HPDE6-E6E7 (cell line): ENCODE measurements around the gene RBFOX2.
A peak's percentile ranks its signal among the peaks of the same experiment; 100 is the strongest.
"Not testable (repeated sequence)": the region's sequence is repeated elsewhere in the genome, so short reads cannot be mapped to it uniquely, and the experiment has no call there.

ENCODE experiments used
- DNase-seq: peaks from one replicate; pipeline ENCODE4 v3.0.0; 2011; ENCODE audit warnings: missing footprints; ENCODE audit errors: extremely low spot score

The RBFOX2 gene, protein sequence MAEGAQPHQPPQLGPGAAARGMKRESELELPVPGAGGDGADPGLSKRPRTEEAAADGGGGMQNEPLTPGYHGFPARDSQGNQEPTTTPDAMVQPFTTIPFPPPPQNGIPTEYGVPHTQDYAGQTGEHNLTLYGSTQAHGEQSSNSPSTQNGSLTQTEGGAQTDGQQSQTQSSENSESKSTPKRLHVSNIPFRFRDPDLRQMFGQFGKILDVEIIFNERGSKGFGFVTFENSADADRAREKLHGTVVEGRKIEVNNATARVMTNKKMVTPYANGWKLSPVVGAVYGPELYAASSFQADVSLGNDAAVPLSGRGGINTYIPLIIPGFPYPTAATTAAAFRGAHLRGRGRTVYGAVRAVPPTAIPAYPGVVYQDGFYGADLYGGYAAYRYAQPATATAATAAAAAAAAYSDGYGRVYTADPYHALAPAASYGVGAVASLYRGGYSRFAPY

DNA sequence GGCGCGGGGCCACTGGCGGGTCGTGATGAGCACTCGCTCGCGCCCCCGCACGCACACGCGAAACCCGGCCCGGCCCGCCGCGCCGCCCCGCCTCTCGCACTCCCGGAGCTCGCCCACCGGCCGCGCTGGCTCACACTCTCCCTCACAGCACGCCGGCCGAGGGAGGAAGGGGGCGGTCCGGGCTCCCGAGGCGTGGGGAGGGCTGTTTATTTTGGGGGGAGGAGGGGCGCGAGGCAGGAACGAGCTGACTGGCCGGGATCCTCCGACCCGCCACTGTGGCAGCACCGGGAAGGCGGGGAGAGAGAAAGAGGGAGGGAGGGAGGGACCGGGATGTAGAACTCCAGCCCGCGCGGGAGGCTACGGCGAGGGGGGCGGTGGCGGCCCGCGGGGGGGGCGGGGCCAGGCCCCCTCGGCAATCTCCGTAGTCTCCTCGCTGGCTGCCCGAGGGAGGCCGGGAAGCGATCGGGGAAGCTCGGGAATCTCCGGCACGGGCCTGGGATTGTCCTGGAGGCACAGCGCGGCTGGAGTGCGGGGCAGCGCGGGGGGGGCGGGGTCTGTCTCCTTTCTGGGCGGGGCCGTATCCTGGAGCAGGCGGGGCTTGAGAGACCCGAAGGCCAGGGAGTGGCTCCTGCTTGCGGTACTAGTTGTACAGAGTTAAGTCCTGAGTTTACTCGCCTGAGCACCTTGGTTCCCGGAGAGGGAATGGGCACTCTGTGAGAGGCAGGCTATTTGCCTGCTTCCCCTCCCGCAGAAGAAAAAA lies at the start of gene RBFOX2:
TSS of gene RBFOX2 (minus strand) at position 179 of the 760 bp plus-strand sequence. CDS start 399 bp downstream, outside the sequence.
- peak; percentile 88 for DNase-seq

DNA sequence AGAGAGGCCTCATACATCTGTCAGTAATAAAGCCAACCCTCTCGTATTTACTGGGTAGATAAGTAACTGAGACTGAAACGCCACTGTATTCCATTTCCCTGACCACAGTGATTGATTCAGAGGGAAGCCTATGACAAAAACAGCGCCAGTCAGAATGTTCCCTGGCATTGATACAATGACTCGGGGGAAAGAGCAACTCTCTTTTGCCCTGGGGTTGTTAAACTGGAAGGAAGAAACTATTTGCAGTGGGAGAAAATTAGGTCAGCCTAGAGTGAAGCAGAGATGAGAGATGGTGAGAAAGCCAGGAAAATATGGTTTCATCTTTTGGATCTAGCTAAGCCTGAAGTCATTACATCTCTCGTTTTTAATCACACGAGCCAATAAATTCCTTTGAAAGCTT lies 48.6 kb upstream of the RBFOX2 start:
- DNase-seq, result no peak

DNA sequence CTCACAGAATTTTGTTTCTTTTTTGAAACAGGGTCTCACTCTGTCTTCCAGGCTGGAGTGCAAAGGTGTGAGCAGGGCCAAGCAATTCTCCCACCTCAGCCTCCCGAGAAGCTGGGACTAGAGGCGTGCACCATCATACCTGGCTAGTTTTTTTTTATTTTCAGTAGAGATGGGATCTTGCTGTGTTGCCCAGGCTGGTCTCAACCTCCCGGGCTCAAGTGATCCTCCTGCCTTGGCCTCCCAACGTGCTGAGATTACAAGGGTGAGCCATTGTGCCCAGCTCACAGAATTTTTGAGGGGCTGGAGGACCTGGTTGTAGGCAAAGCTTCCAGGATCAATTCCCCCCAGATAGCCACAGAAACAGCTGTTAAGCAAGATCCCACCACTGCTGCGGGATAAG lies 47.1 kb upstream of the RBFOX2 start:
- DNase-seq, result no peak

DNA sequence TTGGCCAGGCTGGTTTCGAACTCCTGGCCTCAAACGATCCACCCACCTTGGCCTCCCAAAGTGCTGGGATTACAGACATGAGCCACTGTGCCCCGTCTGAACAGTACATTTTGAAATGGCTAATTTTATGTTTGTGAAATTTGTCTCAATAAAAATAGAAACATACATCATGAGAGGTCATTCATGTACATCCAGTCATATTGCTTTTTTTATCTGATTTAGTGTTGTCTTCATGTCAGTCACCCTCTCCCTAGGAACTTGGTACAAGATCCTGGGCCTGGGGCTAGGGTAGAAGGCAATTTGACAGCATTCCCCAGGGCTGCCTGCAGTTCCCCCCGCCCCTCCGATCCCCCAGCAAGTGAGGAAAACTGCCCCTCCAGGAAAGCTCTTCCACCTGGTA lies 46.6 kb upstream of the RBFOX2 start:
- DNase-seq, result no peak

DNA sequence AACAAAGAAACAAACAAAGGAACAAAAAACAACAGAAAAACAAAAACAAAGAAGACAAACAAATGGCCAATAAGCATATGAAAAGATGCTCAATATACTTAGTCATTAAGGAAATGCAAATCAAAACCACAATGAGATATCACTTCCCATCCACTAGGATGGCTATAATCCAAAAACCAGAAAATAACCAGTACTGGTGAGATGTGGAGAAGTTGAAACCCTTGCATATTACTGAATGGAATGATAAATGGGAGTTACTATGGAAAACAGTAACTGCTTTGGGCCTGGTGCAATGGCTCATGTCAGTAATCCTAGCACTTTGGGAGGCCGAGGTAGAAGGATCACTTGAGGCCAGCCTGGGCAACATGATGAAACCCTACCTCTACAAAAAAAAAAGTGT lies 44.9 kb upstream of the RBFOX2 start:
- DNase-seq, result no peak

DNA sequence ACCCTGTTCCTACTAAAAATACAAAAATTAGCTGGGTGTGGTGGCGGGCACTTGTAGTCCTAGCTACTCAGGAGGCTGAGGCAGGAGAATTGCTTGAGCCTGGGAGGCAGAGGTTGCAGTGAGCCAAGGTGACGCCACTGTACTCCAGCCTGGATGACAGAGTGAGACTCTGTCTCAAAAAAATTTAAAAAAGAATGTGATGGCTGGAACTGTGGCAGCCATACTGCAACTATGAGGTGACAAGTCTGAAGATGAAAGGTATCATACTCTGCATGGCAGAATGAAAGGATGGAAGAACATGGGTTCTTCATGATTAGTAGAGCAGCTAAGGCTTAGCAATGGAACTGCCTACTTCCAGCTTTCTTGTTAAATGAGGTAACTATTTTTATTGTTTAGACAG lies 42.0 kb upstream of the RBFOX2 start:
- DNase-seq, result not testable (repeated sequence)

DNA sequence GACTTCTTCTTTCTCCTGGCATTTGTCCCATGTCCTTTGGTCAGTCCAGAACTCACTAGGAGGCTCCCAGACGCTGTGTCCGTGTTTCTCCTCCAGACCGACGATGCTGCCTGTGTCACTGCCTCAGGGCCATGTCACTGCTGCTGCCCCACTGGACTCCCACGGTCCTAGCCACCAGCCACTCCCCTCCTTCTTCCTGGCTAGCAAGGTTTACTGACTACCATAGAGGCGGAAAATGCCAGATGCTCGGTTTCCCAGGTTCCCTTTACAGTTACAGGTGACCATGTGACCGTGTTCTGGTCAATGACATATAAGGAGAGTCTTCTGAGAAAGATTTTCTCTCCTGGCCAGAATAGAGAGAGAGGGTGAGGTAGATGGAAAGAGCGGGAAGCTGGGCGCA lies 40.7 kb upstream of the RBFOX2 start:
- DNase-seq, result no peak

DNA sequence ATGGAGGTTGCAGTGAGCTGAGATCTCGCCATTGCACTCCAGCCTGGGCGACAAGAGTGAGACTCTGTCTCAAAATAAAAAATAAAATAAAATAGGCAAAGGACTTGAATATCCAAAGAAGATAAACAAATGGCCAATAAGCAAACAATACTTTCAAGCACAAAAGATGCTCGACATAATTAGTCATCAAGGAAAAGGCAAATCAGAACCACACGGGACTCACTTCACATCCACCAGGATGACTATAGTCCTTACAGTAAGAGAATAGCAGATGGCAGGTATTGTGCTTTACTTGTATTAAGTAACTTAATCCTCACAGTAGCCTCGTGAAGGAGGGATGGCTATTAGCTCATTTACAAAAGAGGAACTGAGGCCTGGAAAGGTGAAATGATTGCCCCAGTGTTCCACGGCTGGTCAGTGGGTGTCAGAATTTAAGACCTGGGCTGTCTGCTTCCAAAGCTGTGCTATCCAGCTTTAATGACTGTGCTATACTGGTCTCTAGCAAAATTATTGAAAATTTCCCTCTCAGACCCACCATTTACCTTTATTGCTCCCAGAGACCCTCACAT lies 40.2 kb upstream of the RBFOX2 start:
- no peak for DNase-seq

DNA sequence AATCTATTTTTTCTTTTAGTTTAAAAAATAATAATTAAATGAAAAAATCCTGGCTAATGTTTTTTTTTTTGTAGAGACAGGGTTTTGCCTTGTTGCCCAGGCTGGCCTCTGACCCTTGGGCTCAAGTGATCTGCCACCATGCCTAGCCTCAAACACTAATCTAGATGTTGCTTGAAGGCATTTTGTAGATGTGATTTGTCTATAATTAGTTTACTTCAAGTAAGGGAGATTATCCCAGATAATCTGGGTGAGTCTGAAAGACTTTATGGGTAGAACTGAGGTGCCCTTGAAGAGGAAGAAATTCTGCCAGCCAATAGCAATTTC lies 38.6 kb upstream of the RBFOX2 start:
- DNase-seq, result no peak

DNA sequence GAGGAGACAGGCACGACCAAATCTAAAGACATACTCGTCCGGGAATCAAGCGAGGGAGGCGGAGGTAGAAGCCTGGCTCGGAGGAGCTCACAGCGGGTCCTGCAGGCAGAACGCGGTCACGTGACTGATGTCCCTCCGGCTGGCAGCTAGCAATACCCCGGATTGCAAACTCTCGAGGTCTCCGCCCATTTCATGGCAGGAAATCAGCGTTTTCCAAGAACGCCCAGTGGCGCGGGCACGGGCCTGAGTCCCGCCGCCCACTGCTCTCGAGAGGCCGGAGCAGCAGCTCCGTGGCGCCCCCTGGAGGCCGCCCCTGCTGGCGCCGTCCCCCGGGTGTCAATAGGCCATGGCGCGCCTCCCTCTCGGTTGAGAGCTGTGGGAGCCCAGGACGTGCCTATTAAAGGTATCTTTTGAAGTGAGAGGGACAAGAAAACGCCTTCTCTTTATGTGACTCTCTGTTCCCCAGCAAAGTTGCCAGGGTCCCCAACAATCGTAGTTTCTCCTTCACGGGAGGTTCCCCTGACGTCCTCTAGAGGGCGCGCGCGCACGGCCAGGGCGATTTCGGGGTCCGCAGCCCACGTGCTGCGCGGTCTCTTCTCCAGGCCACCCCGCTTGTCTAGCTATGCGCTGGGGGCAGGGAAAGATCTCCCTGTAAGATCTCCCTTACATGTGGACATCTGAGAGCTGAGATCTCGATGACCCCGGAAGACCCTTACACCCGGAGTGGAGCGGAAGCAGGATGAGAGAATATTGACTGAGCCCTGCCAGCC lies 37.3 kb upstream of the RBFOX2 start:
- peak; percentile 58 for DNase-seq

DNA sequence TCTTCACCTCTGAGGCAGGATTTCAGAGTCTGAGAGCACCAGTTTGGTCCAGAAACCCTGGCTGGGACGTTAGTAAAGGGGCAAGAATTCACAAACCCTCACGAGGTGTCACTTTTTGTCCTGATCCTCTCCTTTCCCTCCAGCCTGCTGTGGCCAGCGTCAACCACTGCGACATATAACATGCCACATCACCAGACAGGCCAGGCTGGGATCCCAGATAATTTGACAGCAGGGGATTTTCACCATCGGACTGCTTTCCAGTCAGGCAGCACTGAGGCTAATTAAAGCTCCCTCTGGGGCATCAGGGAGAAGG lies 36.8 kb upstream of the RBFOX2 start:
- DNase-seq, result no peak

DNA sequence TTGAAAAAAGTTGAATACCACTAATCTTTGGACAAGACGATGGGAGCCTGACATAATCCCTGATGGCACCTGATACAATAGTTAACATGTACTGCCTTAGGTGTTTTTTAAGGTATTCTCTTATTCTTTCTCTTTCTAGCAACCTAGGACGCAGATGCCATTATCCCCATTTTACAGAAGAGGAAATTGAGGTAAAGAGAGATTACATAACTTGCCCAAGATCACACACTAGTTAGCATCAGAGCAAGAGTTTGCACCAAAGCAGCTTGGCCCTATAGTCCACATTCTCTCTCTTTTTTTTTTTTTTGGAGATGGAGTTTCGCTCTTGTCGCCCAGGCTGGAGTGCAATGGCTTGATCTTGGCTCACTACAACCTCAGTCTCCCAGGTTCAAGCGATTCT lies 35.7 kb upstream of the RBFOX2 start:
- DNase-seq, result no peak

DNA sequence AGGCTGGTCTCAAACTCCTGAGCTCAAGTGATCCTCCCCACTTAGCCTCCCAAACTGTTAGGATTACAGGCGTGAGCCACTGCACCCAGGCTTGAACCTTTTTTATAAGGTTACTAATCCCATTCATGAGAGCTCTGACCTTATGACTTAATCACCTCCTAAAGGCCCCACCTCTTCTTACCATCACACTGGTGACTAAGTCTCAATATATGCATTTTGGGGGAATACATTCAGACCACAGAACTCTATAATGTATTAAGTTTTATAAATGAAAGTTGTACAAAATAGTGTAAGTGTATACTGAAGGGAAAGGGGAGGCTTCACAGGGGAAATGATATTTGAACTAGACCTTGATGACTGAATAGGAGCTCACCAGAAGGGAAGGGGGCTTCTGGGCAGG lies 28.4 kb upstream of the RBFOX2 start:
- no peak for DNase-seq

DNA sequence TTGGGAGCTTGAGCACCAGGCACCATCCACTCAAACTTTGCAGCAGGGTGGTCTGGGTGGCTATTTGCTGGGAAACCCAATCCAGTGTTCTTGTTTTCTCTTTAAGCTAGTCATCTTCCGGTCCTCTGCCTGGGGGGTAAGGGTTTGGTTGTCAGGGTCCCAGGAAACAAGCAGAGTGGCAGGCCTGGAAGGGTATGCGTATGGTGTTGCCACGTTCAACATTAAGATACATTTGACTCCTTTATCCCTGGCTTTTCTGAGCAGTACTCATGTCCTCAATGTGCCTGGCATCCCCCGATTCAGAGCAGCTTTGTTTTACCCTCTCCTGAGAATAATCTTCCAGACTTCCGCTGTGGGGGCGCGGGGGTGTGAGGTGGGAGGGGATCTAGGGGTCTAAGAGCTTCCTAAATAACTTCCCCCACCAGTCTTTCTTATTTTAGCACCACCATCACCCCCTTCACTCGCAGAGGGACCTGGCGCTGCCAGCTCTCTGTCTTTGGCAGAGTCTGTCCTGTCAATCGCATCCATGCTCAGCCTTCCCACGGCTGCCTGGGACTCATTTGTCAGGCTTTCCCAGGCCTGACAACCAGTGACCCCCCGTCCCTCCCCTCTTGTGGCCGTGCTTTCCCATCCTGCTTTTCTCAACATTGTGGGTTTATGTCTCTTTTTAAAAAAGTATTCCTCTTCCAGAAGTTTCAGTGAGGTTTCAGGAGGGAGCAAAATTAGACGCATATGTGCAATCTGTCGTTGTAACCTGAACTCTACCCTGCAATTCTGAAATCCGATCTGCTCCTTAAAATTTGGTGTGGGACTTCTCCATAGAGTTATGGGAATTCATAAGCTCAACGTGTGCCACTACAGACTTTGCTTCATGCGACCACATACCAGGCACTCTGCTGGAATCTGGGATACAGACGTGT lies 27.0 kb upstream of the RBFOX2 start:
- DNase-seq, result no peak

DNA sequence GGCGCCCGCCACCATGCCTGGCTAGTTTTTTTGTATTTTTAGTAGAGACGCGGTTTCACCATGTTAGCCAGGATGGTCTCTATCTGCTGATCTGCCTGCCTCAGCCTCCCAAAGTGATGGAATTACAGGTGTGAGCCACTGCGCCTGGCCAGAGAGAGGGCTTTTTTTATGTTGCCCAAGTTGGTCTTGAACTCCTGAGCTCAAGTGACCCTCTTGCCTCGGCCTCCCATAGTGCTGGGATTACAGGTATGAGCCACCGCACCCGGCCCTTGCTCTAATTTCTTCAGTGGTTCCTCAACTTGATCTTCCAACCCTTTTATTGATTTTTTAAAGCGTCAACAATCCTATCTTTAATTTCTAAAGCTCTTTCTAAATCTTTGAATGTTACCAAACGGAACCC lies 25.8 kb upstream of the RBFOX2 start:
- not testable (repeated sequence) for DNase-seq

DNA sequence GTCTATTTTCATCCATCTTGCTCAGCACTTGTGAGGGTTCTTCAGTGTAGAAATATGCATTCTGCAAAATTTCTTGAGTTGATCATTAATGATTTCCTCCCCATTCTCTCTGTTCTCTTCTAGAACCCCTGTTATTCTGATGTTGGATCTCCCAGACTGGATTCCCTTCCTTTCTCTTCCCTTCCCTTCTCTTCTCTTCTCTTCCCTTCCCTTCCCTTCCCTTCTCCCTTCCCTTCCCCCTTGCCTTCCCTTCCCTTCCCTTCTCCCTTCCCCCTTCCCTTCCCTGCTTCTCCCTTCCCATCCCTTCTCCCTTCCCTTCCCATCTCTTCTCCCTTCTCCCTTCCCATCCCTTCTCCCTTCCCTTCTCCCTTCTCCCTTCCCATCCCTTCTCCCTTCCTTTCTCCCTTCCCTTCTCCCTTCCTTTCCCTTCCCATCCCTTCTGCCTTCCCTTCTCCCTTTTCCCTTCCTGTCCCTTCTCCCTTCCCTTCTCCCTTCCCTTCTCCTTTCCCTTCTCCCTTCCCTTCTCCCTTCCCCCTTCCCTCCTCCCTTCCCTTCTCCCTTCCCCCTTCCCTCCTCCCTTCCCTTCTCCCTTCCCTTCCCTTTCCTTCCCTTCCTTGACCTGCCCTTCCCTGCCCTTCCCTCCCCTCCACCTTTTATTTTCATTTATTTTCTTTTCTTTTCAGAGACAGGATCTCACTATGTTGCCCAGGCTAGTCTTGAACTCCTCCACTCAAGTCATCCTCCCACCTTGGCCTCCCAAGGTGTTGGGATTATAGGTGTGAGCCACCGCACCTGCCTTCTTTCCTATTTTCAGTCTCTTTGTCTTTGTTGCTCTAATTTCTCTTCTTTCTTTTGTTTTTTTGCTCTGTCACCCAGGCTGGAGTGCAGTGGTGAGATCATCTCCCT lies 24.9 kb upstream of the RBFOX2 start:
- no peak for DNase-seq

DNA sequence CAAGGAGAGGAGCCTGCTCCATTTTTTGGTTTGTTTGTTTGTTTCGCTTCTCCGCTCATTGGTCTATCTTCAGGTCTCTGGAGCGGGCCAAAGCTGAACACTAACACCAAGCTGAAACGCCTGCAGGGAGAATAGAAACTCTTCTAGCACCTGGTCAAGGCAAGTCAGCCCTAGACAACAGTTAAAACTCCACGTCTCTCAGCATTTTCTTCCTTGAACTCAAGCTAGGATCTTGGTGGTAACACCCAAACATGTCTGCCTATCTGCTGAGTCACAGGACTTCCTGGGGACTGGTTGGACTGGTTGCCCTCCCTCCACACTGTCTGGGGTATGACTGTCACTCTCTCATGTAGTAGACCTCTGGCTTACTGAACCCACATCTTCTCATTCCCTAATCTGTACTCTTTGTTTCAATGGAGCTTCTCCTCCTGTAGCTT lies 23.9 kb upstream of the RBFOX2 start:
- DNase-seq, result peak; percentile 91

DNA sequence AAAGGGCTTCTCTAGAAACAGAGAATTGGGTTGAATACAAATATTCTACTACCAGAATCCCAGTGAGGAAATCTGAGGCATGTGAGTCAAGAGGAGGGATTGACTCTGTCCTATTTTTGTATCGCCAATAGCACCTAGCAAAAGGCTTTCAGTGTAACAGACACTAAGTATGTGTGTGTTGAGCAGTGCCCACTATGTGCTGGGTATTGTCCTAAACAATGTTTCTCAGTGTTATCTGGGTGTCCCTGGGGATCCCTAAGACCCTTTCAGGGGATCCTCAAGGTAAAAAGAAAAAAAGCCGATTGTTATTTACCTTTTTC lies 21.0 kb upstream of the RBFOX2 start:
- DNase-seq, result no peak

DNA sequence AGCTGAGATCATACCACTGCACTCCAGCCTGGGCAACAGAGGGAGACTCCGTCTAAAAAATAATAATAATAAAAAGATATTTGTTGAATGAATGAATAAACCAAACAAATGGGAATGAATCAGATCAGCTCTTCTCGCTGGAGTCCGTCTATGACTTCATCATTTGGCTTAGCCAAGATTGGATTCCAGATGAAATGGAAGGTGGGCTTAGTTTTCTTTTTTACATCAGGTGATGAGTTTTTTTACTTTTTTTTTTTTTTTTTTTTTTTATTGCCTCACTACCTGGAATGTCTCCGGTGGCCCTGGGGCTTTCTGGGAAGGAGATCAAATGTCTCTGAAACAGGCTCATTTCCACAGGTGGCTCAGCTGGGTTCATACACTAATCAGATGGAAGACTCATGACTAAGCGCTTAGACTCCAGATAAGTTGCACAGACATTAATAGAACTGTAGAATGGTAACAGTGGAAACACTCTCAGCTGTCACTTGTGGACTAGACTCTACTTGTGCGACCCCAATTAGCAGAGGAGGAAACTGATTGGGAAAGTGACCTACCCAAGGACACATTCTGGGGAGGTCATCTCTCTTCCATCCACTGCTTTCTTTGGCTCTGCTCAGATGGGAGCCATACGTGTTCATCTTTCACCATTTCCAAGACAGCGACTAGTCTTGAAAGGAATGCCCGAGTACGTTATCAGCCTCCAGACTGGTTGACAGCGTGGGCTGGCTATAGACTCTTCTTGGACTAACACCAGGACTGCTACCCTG lies 20.5 kb upstream of the RBFOX2 start:
- no peak for DNase-seq

DNA sequence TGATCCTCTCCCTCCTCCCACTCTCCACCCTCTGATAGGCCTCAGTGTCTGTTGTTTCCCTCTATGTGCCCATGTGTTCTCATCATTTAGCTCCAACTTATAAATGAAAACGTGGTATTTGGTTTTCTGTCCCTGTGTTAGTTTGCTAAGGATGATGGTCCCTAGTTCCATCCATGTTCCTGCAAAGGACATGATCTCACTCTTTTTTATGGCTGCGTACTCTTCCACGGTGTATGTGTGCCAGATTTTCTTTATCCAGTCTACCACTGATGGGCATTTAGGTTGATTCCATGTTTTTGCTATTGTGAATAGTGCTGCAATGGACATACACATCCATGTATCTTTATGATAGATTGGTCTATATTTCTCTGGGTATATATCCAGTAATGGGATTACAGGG lies 15.9 kb upstream of the RBFOX2 start:
- DNase-seq, result not testable (repeated sequence)
